Panc1 (cell line): ENCODE results near the gene KIF26B. TPM values are rescaled to one million over a fixed set of nuclear protein-coding genes. Genes with fewer than 3 reads are reported as not detected.

ENCODE experiments used
- ATAC-seq: fragments of 200-7000 bp; cut with Tn5 transposase; 2 replicates; pipeline ENCODE4 v1.9.1; 2020; ENCODE audit warnings: mild to moderate bottlenecking, moderate library complexity
- BruUV-seq: library from RNA; stranded (reverse); fragments of 400-500 nt; replicated peaks from 2 replicates; lab custom pipeline; 2021; lab: Mats Ljungman, UMichigan
- CTCF ChIA-PET: fragments of 300-600 bp; sonication (Branson Sonifier 250); formaldehyde crosslinking; loops from one replicate; lab custom pipeline; 2022; ENCODE audit warnings: antibody characterized with exemption; lab: Charles Lee
- POLR2A ChIA-PET: fragments of 300-600 bp; sonication (Branson Sonifier 250); formaldehyde crosslinking; loops from one replicate; lab custom pipeline; 2022; ENCODE audit warnings: antibody characterized with exemption; lab: Charles Lee
- DNase-seq: peaks from one replicate; pipeline ENCODE4 v3.0.0-alpha.2; 2010; ENCODE audit warnings: low read depth, low spot score
- H3K27ac ChIP-seq: 2 replicates; pipeline ENCODE4 v1.5.1; 2011; ENCODE audit warnings: mild to moderate bottlenecking, low read length, inconsistent platforms
- H3K27me3 ChIP-seq: fragments of 200-500 bp; sonication (Bioruptor generic); 2 replicates; pipeline ENCODE4 v1.6.0; 2014; ENCODE audit warnings: low read length, inconsistent platforms; ENCODE audit not compliant: control insufficient read depth, insufficient read depth
- H3K36me3 ChIP-seq: fragments of 200-500 bp; sonication (Bioruptor generic); 2 replicates; pipeline ENCODE4 v1.5.1; 2014; ENCODE audit warnings: inconsistent platforms, mild to moderate bottlenecking, low read length, moderate library complexity; ENCODE audit not compliant: control insufficient read depth, insufficient read depth
- H3K4me1 ChIP-seq: 2 replicates; pipeline ENCODE4 v1.5.1; 2011; ENCODE audit warnings: inconsistent platforms, mild to moderate bottlenecking, low read length, moderate library complexity; ENCODE audit not compliant: control insufficient read depth, insufficient read depth
- H3K4me3 ChIP-seq, 2 experiments: 2 replicates each; pipeline ENCODE4 v1.5.1; 2011 to 2012; ENCODE audit warnings: low read depth in 2 of 2, low read length in 2 of 2, mild to moderate bottlenecking in 2 of 2, inconsistent platforms in 1 of 2, moderate library complexity in 1 of 2
- H3K9me3 ChIP-seq: fragments of 200-500 bp; sonication (Bioruptor generic); 2 replicates; pipeline ENCODE4 v1.5.1; 2014; ENCODE audit warnings: low read depth, mild to moderate bottlenecking, inconsistent platforms, low read length, moderate library complexity; ENCODE audit not compliant: control insufficient read depth, insufficient read depth
- CTCF ChIP-seq: fragments of 450-650 bp; IDR thresholded peaks from 2 replicates; pipeline ENCODE4 v1.5.1; 2017; ENCODE audit warnings: mild to moderate bottlenecking
- POLR2AphosphoS5 ChIP-seq: IDR thresholded peaks from 2 replicates; pipeline ENCODE4 v1.6.1; 2012; ENCODE audit warnings: mild to moderate bottlenecking, low read depth, low read length, moderate library complexity
- REST ChIP-seq, 2 experiments: IDR thresholded peaks; 2 replicates each; pipeline ENCODE4 v1.6.1; 2011 to 2012; ENCODE audit warnings: low read depth in 2 of 2, control low read depth in 1 of 2, low read length in 1 of 2, mild to moderate bottlenecking in 1 of 2, moderate library complexity in 1 of 2; ENCODE audit not compliant: insufficient read depth in 1 of 2
- SIN3A ChIP-seq: IDR thresholded peaks from 2 replicates; pipeline ENCODE4 v1.6.1; 2012; ENCODE audit warnings: low read depth, mild to moderate bottlenecking, low read length, moderate library complexity, borderline replicate concordance; ENCODE audit not compliant: insufficient read depth
- TCF7L2 ChIP-seq: IDR thresholded peaks from 2 replicates; pipeline ENCODE4 v1.6.1; 2011; ENCODE audit warnings: mild to moderate bottlenecking, low read depth, low read length, inconsistent platforms
- in situ Hi-C: cut with HindIII; loops from 2 replicates; pipeline ENCODE4 v1.10.0; 2016; ENCODE audit warnings: low sequenced_read_pairs, low pct_unique_long_range_greater_than_20kb
- intact Hi-C: fragments of 100-400 bp; cut with micrococcal nuclease; formaldehyde crosslinking; loops from one replicate; pipeline ENCODE4 v1.10.0; 2022; ENCODE audit not compliant: unreplicated experiment
- total RNA-seq: library from RNA; stranded (reverse); gene quantifications from one replicate; pipeline ENCODE4 v1.2.1, GENCODE V29; 2021; ENCODE audit not compliant: unreplicated experiment

The KIF26B gene
- total RNA-seq, 1 experiment from 2014 or later, result 0.33 TPM

GRCh38 chr1:245188403-245188802, 33.6 kb downstream of the KIF26B start:
- no peaks in the 10 kb centered on the region for H3K27me3 ChIP-seq
- intact Hi-C loops (no loop called here), in situ Hi-C loops (no loop called here)
- ChIA-PET CTCF (interaction anchor here (0.7 kb wide), 1 partner anchor 1502 kb away, joined by 6 read pairs; no protein-coding TSS in a partner anchor), POLR2A (no interaction called here)
- ATAC-seq, result no peak
- BruUV-seq, result no TSS peak
- no peaks in the 10 kb centered on the region for H3K9me3 ChIP-seq
- DNase-seq, result no peak
- H3K36me3 ChIP-seq, result no peaks in the 10 kb centered on the region
- H3K27ac ChIP-seq, result no peak overlapping the region
- no peaks in the 10 kb centered on the region for H3K4me1 ChIP-seq
- no peak for TF ChIP-seq SIN3A
- no peak for TF ChIP-seq POLR2AphosphoS5
- no peak for TF ChIP-seq REST (IDR thresholded peaks at IDR 0.05; ENCODE audit: insufficient read depth in 1 of 2, low read depth in 2 of 2, low read length in 1 of 2)
- TF ChIP-seq CTCF, result no peak
- no peak for TF ChIP-seq TCF7L2
- no peak overlapping the region for H3K4me3 ChIP-seq

- BruUV-seq, result no TSS peak
- ATAC-seq, result no peak
- in situ Hi-C loops, result no loop called here
- no peak overlapping the region for H3K4me3 ChIP-seq
- intact Hi-C loops, result no loop called here
- H3K27me3 ChIP-seq, result no peaks in the 10 kb centered on the region
- DNase-seq, result no peak
- no peaks in the 10 kb centered on the region for H3K36me3 ChIP-seq
- TF ChIP-seq REST (IDR thresholded peaks at IDR 0.05; ENCODE audit: insufficient read depth in 1 of 2, low read depth in 2 of 2, low read length in 1 of 2), result no peak
- TF ChIP-seq SIN3A, result no peak
- TF ChIP-seq TCF7L2, result no peak
- TF ChIP-seq CTCF, result no peak
- no peak for TF ChIP-seq POLR2AphosphoS5
- H3K4me1 ChIP-seq, result no peaks in the 10 kb centered on the region
- ChIA-PET CTCF (no interaction called here), POLR2A (no interaction called here)
- H3K9me3 ChIP-seq, result no peaks in the 10 kb centered on the region
- H3K27ac ChIP-seq, result no peak overlapping the region
These were observed 40.6 kb downstream of the KIF26B start for GRCh38 chr1:245195398-245195797.
